NCI-H1694 (cell line): ENCODE measurements around the gene DNAH3.
"Not testable (repeated sequence)": the region's sequence is repeated elsewhere in the genome, so short reads cannot be mapped to it uniquely, and the experiment has no call there.

ENCODE experiments used
- DNase-seq: peaks from one replicate; lab custom pipeline; 2025; lab: John Stamatoyannopoulos, UW

DNAH3 gene, protein sequence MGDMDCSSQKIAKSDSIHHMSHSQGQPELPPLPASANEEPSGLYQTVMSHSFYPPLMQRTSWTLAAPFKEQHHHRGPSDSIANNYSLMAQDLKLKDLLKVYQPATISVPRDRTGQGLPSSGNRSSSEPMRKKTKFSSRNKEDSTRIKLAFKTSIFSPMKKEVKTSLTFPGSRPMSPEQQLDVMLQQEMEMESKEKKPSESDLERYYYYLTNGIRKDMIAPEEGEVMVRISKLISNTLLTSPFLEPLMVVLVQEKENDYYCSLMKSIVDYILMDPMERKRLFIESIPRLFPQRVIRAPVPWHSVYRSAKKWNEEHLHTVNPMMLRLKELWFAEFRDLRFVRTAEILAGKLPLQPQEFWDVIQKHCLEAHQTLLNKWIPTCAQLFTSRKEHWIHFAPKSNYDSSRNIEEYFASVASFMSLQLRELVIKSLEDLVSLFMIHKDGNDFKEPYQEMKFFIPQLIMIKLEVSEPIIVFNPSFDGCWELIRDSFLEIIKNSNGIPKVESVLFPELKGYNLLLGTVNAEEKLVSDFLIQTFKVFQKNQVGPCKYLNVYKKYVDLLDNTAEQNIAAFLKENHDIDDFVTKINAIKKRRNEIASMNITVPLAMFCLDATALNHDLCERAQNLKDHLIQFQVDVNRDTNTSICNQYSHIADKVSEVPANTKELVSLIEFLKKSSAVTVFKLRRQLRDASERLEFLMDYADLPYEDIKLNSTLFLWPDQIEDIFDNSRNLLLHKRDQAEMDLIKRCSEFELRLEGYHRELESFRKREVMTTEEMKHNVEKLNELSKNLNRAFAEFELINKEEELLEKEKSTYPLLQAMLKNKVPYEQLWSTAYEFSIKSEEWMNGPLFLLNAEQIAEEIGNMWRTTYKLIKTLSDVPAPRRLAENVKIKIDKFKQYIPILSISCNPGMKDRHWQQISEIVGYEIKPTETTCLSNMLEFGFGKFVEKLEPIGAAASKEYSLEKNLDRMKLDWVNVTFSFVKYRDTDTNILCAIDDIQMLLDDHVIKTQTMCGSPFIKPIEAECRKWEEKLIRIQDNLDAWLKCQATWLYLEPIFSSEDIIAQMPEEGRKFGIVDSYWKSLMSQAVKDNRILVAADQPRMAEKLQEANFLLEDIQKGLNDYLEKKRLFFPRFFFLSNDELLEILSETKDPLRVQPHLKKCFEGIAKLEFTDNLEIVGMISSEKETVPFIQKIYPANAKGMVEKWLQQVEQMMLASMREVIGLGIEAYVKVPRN (N-terminal part only)

GRCh38 chr16:21150375-21151001 lies at the start of gene DNAH3:
Gene DNAH3, minus strand, starts transcription at chr16:21150846. Its CDS starts 527 bp downstream, at chr16:21150319.
- peak; percentile 8 for DNase-seq

DNA sequence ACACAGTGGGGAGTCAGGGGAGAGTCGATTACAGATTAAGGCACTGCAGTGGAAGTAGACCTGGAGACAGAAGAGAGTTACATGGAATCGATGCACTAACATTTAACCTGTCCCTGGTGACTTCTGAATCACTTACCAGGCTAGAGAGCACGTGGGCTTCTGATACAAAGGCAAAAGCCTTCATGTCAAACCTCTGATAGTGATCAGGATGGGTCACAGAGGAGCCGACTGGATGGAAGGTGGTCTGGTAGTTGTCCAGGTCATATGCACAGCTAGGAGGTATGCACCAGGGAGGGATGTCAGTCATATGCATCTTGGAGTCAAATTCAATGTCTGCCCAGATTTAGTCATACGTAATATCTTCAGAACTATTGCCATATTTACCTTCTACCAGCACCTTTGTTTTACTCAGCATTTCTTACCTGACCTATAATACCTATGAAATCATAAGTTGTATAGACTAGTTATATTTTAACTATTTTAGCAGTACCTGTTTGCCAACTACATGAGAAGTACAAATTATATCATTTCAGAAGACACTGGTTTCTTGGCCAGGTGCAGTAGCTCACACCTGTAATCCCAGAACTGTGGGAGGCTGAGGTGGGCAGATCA lies 49.1 kb upstream of the DNAH3 start:
- no peak for DNase-seq

GRCh38 chr16:21197621-21198020 lies 47.0 kb upstream of the DNAH3 start:
- DNase-seq = no peak

GRCh38 chr16:21197112-21197511 lies 46.5 kb upstream of the DNAH3 start:
- no peak for DNase-seq

- not testable (repeated sequence) for DNase-seq
Measured at GRCh38 chr16:21195330-21195729, 44.7 kb upstream of the DNAH3 start.

DNA sequence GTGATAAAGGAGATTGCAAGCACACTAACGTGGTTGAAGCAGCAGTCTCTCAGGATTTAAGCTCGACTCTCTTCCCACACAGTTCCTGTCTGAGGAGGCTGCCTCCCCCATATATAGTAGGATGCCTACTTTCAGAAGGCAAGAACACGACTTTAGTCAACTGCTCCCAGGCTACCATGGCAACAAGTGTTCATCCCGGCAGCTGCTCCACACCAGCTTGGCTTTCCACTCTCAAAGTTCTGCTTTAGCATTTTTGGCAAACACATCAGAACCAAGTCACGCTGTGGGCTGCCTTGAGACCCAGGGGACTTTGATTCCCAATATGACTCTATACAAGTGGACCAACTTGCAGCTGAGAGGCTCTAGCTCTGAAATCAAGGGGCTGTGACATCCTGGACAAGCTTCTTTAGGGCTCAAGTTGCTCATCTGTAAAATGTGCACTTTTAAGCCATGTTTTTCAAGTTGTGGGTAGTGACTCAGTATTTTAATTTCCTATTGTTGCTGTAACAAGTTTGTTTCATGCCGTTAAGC lies 44.2 kb upstream of the DNAH3 start:
- no peak for DNase-seq

GRCh38 chr16:21192991-21193390 lies 42.3 kb upstream of the DNAH3 start:
- no peak for DNase-seq

GRCh38 chr16:21190599-21190998 lies 40.0 kb upstream of the DNAH3 start:
- DNase-seq = no peak

DNA sequence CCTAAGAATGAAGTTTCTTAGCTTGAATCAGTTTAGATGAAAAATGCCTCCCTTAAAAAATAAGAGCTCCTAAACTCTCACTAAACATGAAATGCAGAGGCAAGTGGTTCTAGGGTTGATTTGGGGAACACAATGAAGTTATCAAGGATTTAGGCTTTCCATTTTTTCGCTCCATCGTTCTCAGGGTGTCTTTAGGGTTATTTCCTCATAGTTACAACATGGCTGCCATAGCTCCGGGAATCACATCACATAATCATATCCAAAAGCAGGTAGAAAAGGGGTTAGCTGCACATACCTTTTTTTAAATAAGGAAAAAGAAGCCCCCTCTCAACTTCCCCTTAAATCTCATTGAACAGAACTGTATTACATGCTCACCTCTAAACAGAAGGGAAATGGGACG lies 39.4 kb upstream of the DNAH3 start:
- DNase-seq = no peak

DNA sequence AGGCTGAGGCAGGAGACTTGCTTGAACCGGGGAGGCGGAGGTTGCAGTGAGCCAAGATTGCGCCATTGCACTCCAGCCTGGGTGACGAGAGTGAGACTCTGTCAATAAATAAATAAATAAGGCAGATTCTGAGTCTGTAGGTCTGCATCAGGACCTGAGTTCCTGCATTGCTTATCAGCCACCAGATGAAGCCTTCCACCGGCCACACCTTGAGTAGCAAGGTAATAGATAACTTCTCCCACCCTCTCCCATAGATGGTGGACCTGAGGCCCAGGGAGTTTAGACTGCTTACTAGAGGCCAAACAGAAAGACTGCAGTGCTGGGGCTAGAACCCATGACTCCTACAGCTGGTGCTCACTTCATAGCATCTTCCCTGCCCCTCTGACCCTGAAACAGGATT lies 38.7 kb upstream of the DNAH3 start:
- DNase-seq = no peak

DNA sequence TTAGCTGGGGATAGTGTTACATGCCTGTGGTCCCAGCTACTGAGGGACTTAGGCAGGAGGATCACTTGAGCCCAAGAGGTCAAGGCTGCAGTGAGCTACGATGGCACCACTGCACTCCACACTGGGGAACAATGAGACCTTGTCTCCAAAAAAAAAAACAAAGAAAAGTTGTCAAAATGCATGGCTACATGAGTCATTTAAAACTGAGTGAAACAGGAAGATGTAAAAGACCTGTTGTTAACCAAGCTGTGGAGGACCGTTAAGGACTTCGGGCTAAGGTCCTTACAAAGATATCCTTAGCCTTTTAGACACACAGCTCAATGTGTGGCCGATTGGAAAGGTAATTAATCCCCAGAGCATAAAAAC lies 35.7 kb upstream of the DNAH3 start:
- DNase-seq = no peak

- DNase-seq = no peak
Measured at GRCh38 chr16:21185659-21186325, 35.1 kb upstream of the DNAH3 start.

DNA sequence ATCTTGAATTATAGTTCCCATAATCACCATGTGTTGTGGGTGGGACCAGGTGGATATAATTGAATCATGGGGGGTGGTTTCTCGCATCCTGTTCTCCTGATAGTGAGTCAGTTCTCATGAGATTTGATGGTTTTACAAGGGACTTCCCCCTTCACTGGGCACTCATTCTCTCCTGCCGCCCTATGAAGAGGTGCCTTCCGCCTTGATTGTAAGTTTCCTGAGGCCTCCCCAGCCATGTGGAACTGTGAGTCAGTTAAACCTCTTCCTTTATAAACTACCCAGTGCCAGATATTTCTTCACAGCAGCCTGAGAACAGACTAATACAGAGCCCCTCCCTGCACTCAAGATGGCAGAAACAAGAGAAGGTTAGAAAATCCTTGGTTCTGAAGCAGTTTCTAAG lies 34.2 kb upstream of the DNAH3 start:
- no peak for DNase-seq

- no peak for DNase-seq
Measured at GRCh38 chr16:21183995-21184394, 33.3 kb upstream of the DNAH3 start.

- no peak for DNase-seq
Measured at GRCh38 chr16:21179983-21180365, 29.3 kb upstream of the DNAH3 start.

GRCh38 chr16:21179126-21179982 lies 28.7 kb upstream of the DNAH3 start:
- no peak for DNase-seq

- DNase-seq = no peak
Measured at GRCh38 chr16:21175397-21175796, 24.8 kb upstream of the DNAH3 start.

DNA sequence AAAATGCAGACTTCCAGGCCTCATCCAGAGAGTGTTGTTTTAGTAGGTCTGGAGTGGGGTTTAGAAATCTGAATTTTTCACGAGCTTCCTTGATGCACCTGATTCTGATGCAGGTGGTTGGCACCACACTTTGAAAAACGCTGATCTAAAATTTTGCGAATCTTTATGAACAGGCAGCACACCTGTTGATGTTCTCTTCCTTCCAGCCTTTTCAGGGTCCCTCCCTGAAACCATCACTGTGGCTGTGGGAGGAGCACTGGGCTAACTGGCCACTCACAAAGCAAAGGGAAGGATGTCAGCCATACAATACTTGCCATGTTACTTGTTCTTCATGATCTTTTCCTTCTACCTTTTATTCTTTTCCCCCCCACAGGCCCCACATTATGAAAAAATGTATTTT lies 22.0 kb upstream of the DNAH3 start:
- no peak for DNase-seq

GRCh38 chr16:21170116-21170515 lies 19.5 kb upstream of the DNAH3 start:
- not testable (repeated sequence) for DNase-seq
